ENCODE measurements around the gene DSCAM. TPM values are rescaled to one million over a fixed set of nuclear protein-coding genes. Genes with fewer than 3 reads are reported as not detected.

Gene DSCAM
- total and polyA plus RNA-seq, 2 experiments from 2014 or later: 0.07 TPM; not detected in 1

GRCh38 chr21:40177979-40178378 lies 669.0 kb downstream of the DSCAM start:
- TF ChIP-seq EZH2 (IDR thresholded peaks at IDR 0.05; ENCODE audit: low read depth, unreplicated experiment) (no peak), ZNF331 (CRISPR knock-in tag; IDR thresholded peaks at IDR 0.05; ENCODE audit: low read depth) (no peak), CREB1 (CRISPR knock-in tag; IDR thresholded peaks at IDR 0.05; ENCODE audit: low read depth) (no peak)
- TF ChIP-seq, protein P1, sequence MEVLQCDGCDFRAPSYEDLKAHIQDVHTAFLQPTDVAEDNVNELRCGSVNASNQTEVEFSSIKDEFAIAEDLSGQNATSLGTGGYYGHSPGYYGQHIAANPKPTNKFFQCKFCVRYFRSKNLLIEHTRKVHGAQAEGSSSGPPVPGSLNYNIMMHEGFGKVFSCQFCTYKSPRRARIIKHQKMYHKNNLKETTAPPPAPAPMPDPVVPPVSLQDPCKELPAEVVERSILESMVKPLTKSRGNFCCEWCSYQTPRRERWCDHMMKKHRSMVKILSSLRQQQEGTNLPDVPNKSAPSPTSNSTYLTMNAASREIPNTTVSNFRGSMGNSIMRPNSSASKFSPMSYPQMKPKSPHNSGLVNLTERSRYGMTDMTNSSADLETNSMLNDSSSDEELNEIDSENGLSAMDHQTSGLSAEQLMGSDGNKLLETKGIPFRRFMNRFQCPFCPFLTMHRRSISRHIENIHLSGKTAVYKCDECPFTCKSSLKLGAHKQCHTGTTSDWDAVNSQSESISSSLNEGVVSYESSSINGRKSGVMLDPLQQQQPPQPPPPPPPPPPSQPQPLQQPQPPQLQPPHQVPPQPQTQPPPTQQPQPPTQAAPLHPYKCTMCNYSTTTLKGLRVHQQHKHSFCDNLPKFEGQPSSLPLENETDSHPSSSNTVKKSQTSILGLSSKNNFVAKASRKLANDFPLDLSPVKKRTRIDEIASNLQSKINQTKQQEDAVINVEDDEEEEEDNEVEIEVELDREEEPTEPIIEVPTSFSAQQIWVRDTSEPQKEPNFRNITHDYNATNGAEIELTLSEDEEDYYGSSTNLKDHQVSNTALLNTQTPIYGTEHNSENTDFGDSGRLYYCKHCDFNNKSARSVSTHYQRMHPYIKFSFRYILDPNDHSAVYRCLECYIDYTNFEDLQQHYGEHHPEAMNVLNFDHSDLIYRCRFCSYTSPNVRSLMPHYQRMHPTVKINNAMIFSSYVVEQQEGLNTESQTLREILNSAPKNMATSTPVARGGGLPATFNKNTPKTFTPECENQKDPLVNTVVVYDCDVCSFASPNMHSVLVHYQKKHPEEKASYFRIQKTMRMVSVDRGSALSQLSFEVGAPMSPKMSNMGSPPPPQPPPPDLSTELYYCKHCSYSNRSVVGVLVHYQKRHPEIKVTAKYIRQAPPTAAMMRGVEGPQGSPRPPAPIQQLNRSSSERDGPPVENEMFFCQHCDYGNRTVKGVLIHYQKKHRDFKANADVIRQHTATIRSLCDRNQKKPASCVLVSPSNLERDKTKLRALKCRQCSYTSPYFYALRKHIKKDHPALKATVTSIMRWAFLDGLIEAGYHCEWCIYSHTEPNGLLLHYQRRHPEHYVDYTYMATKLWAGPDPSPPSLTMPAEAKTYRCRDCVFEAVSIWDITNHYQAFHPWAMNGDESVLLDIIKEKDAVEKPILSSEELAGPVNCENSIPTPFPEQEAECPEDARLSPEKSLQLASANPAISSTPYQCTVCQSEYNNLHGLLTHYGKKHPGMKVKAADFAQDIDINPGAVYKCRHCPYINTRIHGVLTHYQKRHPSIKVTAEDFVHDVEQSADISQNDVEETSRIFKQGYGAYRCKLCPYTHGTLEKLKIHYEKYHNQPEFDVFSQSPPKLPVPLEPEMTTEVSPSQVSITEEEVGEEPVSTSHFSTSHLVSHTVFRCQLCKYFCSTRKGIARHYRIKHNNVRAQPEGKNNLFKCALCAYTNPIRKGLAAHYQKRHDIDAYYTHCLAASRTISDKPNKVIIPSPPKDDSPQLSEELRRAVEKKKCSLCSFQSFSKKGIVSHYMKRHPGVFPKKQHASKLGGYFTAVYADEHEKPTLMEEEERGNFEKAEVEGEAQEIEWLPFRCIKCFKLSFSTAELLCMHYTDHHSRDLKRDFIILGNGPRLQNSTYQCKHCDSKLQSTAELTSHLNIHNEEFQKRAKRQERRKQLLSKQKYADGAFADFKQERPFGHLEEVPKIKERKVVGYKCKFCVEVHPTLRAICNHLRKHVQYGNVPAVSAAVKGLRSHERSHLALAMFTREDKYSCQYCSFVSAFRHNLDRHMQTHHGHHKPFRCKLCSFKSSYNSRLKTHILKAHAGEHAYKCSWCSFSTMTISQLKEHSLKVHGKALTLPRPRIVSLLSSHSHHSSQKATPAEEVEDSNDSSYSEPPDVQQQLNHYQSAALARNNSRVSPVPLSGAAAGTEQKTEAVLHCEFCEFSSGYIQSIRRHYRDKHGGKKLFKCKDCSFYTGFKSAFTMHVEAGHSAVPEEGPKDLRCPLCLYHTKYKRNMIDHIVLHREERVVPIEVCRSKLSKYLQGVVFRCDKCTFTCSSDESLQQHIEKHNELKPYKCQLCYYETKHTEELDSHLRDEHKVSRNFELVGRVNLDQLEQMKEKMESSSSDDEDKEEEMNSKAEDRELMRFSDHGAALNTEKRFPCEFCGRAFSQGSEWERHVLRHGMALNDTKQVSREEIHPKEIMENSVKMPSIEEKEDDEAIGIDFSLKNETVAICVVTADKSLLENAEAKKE (CRISPR knock-in tag; IDR thresholded peaks at IDR 0.05): no peak
- Mint-ChIP-seq H3K36me3 (ENCODE audit: low read depth) (peaks cover 22% of the 10 kb centered on the region), H3K27ac (no peak overlapping the region), H3K4me3 (no peak overlapping the region), H3K9me3 (peaks cover 96% of the 10 kb centered on the region), H3K4me1 (peaks cover 3% of the 10 kb centered on the region; the same call in 2 of the 3 replicates), H3K27me3 (ENCODE audit: insufficient read depth, low read depth, poor library complexity) (peaks cover 20% of the 10 kb centered on the region)
- no peak for ATAC-seq
- Histone ChIP-seq H3K4me1 (ENCODE audit: insufficient read depth) (no peaks in the 10 kb centered on the region), H3K27me3 (ENCODE audit: insufficient read depth) (no peaks in the 10 kb centered on the region), H2AFZ (no peak overlapping the region), H3F3A (replicated peaks; ENCODE audit: low read depth) (no peaks in the 10 kb centered on the region), H3K79me2 (replicated peaks; ENCODE audit: insufficient read depth) (no peaks in the 10 kb centered on the region), H3K9me2 (ENCODE audit: insufficient read depth) (no peaks in the 10 kb centered on the region), H3K4me2 (no peak overlapping the region), H3K4me3 (no peak overlapping the region), H4K20me1 (replicated peaks; ENCODE audit: insufficient read depth) (no peaks in the 10 kb centered on the region), H3K27ac (ENCODE audit: low read depth) (no peak overlapping the region), H3K36me3 (ENCODE audit: insufficient read depth) (no peaks in the 10 kb centered on the region; the same call in 1 of the 2 replicates)
- DNase-seq (ENCODE audit: low spot score): no peak

DNA sequence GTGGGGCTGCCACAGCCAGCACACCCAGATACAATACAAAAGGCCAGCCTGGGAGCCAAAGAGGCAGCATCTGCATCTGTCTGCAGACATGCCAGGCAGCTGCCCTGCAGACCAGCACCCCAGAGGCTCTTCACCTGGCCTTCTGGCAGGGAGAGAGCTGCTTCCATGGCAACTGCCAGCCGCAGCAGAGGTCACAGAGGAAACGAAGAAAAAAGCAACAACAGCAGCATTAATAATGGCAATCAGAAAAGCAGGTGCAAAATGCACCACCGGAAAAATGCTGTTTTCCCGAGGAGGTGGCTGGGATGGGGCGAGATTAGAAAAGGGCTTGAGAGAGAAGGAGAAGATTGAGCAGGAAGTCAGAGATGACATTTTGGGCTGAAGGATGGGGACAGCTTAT lies 670.2 kb downstream of the DSCAM start:
- no peaks in the 10 kb centered on the region for H3K79me2 ChIP-seq (replicated peaks; ENCODE audit: insufficient read depth)
- H3K9me2 ChIP-seq (ENCODE audit: insufficient read depth): no peaks in the 10 kb centered on the region
- peaks cover 99% of the 10 kb centered on the region for H3K9me3 Mint-ChIP-seq
- no peak overlapping the region for H3K27ac ChIP-seq (ENCODE audit: low read depth)
- no peak overlapping the region for H3K4me3 Mint-ChIP-seq
- no peak overlapping the region for H3K4me2 ChIP-seq
- no peaks in the 10 kb centered on the region; the same call in 1 of the 2 replicates for H3K36me3 ChIP-seq (ENCODE audit: insufficient read depth)
- peaks cover 3% of the 10 kb centered on the region; the same call in 2 of the 3 replicates for H3K4me1 Mint-ChIP-seq
- no peaks in the 10 kb centered on the region for H3K4me1 ChIP-seq (ENCODE audit: insufficient read depth)
- ATAC-seq (peak; percentile 30), DNase-seq (ENCODE audit: low spot score) (no peak)
- H4K20me1 ChIP-seq (replicated peaks; ENCODE audit: insufficient read depth): no peaks in the 10 kb centered on the region
- H3K36me3 Mint-ChIP-seq (ENCODE audit: low read depth): peaks cover 15% of the 10 kb centered on the region
- H3K27me3 ChIP-seq (ENCODE audit: insufficient read depth): no peaks in the 10 kb centered on the region
- H3K27me3 Mint-ChIP-seq (ENCODE audit: insufficient read depth, low read depth, poor library complexity): peaks cover 14% of the 10 kb centered on the region
- H3F3A ChIP-seq (replicated peaks; ENCODE audit: low read depth): no peaks in the 10 kb centered on the region
- H3K27ac Mint-ChIP-seq: no peak overlapping the region
- no peak overlapping the region for H2AFZ ChIP-seq
- H3K4me3 ChIP-seq: no peak overlapping the region
- TF ChIP-seq, protein P1 (CRISPR knock-in tag; IDR thresholded peaks at IDR 0.05): no peak

Measured in GM23338 (cell line).